Mammary epithelial cell (primary cell): ENCODE data around the gene SERPINA12.

Experiments
- CTCF ChIP-seq, 2 donors: IDR thresholded peaks in 1 of 2; conservative IDR thresholded peaks in 1 of 2; 2 replicates each; pipeline ENCODE4 v1.5.1; 2011 to 2012; ENCODE audit warnings: inconsistent platforms in 2 of 2, low read length in 2 of 2, mild to moderate bottlenecking in 2 of 2, control low read depth in 1 of 2, low read depth in 1 of 2; ENCODE audit not compliant: insufficient read depth in 1 of 2; ENCODE audit errors: extremely low read depth in 1 of 2
- EZH2 ChIP-seq: IDR thresholded peaks from 2 replicates; pipeline ENCODE4 v1.6.1; 2012; ENCODE audit warnings: low read length, inconsistent platforms, borderline replicate concordance

- no peak for TF ChIP-seq CTCF (conservative IDR thresholded peaks at IDR 0.05 in 1 of 2, IDR thresholded peaks at IDR 0.05 in 1 of 2; ENCODE audit: extremely low read depth in 1 of 2, insufficient read depth in 1 of 2, low read depth in 1 of 2, low read length in 2 of 2)
- no peak for TF ChIP-seq EZH2
Observed at GRCh38 chr14:94542111-94542810, 33.0 kb upstream of the SERPINA12 start.
